ENCODE data around the gene COL1A1. TPM values are rescaled to one million over a fixed set of nuclear protein-coding genes. Genes with fewer than 3 reads are reported as not detected.

Gene COL1A1
- total RNA-seq, 1 experiment from 2014 or later: 23.4 TPM

DNA sequence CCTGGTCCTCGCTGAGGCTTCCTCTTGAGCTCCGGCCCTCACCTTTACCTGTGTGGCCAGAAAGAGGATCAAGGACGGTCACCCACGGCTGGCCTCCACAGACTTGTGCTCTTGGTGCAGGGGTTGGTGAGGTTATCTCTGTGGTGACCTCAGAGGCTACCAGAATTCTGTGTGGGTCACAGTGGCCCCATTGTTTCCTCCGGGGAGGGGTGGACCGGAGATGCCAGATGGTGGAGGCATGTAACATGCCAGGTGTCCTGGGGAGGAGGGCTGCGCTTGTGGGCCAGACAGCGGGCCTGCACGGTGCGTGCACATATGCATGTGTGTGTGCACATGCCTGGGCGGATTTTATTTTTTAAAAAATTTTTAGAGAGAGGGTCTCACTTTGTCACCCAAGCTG, 29.3 kb downstream of the COL1A1 start:
- no peaks in the 10 kb centered on the region for H3K36me3 ChIP-seq (ENCODE audit: control insufficient read depth, insufficient read depth, low read length)
- no TSS peak for BruUV-seq (replicated peaks)
- DNase-seq: no peak
- no peak overlapping the region for H3K4me3 ChIP-seq (ENCODE audit: low read depth, low read length)
- no peaks in the 10 kb centered on the region for H3K27me3 ChIP-seq (replicated peaks; ENCODE audit: control insufficient read depth, insufficient read depth, low read length)
- TF ChIP-seq, protein P1, sequence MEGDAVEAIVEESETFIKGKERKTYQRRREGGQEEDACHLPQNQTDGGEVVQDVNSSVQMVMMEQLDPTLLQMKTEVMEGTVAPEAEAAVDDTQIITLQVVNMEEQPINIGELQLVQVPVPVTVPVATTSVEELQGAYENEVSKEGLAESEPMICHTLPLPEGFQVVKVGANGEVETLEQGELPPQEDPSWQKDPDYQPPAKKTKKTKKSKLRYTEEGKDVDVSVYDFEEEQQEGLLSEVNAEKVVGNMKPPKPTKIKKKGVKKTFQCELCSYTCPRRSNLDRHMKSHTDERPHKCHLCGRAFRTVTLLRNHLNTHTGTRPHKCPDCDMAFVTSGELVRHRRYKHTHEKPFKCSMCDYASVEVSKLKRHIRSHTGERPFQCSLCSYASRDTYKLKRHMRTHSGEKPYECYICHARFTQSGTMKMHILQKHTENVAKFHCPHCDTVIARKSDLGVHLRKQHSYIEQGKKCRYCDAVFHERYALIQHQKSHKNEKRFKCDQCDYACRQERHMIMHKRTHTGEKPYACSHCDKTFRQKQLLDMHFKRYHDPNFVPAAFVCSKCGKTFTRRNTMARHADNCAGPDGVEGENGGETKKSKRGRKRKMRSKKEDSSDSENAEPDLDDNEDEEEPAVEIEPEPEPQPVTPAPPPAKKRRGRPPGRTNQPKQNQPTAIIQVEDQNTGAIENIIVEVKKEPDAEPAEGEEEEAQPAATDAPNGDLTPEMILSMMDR (IDR thresholded peaks at IDR 0.05; ENCODE audit: insufficient read depth in 1 of 2, low read depth in 1 of 2, low read length in 1 of 2, severe bottlenecking in 1 of 2, unreplicated experiment in 1 of 2): no peak
- no peaks in the 10 kb centered on the region for H3K36me3 Mint-ChIP-seq (ENCODE audit: insufficient read depth, unreplicated experiment)
- no peak overlapping the region for H3K4me3 Mint-ChIP-seq (ENCODE audit: unreplicated experiment)
- H3K9me3 ChIP-seq: no peaks in the 10 kb centered on the region
- H3K27ac Mint-ChIP-seq (ENCODE audit: unreplicated experiment): no peak overlapping the region
- no peaks in the 10 kb centered on the region for H3K27me3 Mint-ChIP-seq (ENCODE audit: insufficient read depth, unreplicated experiment)
- peaks cover 19% of the 10 kb centered on the region for H3K4me1 Mint-ChIP-seq (ENCODE audit: low read depth, unreplicated experiment)
- CTCF ChIA-PET: interaction anchor here (1.0 kb wide), 1 partner anchor 102 kb away, joined by 3 read pairs; the partner anchor contains the start of gene TMEM92
- POLR2A ChIA-PET: no interaction called here
- H3K4me1 ChIP-seq: peaks cover 19% of the 10 kb centered on the region
- no peaks in the 10 kb centered on the region for H3K9me3 Mint-ChIP-seq (ENCODE audit: unreplicated experiment)
- intact Hi-C loops (cut with micrococcal nuclease; ENCODE audit: unreplicated experiment): no loop called here

DNA sequence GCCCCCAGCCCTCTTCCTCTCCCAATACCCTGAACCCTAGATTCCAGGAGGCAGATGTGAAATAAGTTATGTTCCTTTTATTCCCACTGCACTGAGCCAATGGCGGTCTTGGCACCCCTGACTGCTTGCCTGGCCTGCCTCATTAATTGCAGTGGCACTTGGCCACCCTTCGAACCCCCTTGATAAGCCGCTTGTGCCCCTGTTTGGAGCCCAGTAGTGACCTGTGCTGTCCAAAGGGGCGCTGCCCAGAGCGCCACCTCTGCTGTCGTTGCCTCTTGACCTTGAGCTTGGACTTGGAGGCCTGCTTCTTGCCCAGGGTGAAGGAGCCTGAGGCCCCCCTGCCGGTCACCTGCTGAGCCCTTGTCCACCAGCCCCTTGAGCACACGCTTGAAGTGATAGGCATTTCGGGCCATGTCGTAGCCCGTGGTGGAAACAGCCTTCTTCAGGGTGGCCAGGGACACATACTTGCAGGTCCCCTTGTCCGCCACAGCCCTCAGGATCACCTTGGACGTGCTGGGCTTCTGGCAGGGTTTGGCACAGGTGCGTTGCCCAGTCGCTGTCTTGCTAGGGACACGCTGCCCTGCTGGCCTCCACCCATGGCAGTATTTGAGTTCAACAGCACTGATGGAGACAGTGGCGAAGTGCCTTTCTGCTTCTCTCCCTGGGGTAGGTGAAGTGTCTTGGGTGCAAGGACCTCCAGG, 29.9 kb downstream of the COL1A1 start:
- Mint-ChIP-seq H3K27ac (ENCODE audit: unreplicated experiment) (no peak overlapping the region), H3K4me1 (ENCODE audit: low read depth, unreplicated experiment) (peaks cover 15% of the 10 kb centered on the region), H3K36me3 (ENCODE audit: insufficient read depth, unreplicated experiment) (no peaks in the 10 kb centered on the region), H3K27me3 (ENCODE audit: insufficient read depth, unreplicated experiment) (no peaks in the 10 kb centered on the region), H3K4me3 (ENCODE audit: unreplicated experiment) (no peak overlapping the region), H3K9me3 (ENCODE audit: unreplicated experiment) (no peaks in the 10 kb centered on the region)
- Histone ChIP-seq H3K4me1 (peaks cover 16% of the 10 kb centered on the region), H3K27me3 (replicated peaks; ENCODE audit: control insufficient read depth, insufficient read depth, low read length) (no peaks in the 10 kb centered on the region), H3K9me3 (no peaks in the 10 kb centered on the region), H3K36me3 (ENCODE audit: control insufficient read depth, insufficient read depth, low read length) (no peaks in the 10 kb centered on the region), H3K4me3 (ENCODE audit: low read depth, low read length) (no peak overlapping the region)
- POLR2A ChIA-PET: no interaction called here
- intact Hi-C loops (cut with micrococcal nuclease; ENCODE audit: unreplicated experiment): no loop called here
- CTCF ChIA-PET: interaction anchor here (1.0 to 2.8 kb wide), 2 partner anchors 103 to 126 kb away, joined by 3 to 45 read pairs; partner anchors contain the start of gene TMEM92
- no peak for DNase-seq
- BruUV-seq (replicated peaks): no TSS peak
- TF ChIP-seq, protein P1 (IDR thresholded peaks at IDR 0.05; ENCODE audit: insufficient read depth in 1 of 2, low read depth in 1 of 2, low read length in 1 of 2, severe bottlenecking in 1 of 2, unreplicated experiment in 1 of 2): no peak

DNA sequence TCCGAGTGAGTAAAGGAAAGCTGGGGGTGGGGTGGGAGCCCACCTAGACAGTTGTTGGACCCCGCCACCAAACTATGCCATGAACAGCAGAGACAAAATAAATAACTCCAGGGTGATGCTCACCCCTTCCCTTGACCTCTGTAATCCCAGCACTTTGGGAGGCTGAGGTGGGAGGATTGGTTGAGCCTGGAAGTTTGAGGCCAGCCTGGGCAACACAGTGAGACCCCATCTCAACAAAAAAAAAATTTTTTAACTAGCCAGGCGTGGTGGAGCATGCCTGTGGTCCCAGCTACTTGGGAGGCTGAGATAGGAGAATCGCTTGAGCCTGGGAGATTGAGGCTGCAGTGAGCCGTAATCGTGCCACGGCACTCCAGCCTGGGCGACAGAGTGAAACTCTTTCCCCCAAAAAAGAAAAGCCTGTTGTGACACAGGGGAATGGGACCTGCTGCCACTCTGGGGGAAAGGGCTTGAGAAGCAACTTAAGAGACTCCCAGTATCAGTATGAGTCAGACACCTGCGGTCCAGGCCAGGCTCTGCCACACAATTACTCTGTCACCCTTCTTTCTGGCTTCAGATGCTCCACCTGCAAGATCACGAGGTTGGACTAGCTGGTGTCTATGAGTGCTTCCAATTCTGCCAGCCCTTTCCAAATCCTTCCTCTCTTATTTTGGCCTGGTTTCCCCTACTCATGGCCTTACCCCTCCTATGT, 30.6 kb downstream of the COL1A1 start:
- no peak overlapping the region for H3K4me3 Mint-ChIP-seq (ENCODE audit: unreplicated experiment)
- intact Hi-C loops (cut with micrococcal nuclease; ENCODE audit: unreplicated experiment): no loop called here
- no peaks in the 10 kb centered on the region for H3K27me3 Mint-ChIP-seq (ENCODE audit: insufficient read depth, unreplicated experiment)
- no peaks in the 10 kb centered on the region for H3K36me3 ChIP-seq (ENCODE audit: control insufficient read depth, insufficient read depth, low read length)
- H3K4me1 ChIP-seq: peaks cover 10% of the 10 kb centered on the region
- no peak overlapping the region for H3K27ac Mint-ChIP-seq (ENCODE audit: unreplicated experiment)
- no peak for DNase-seq
- TF ChIP-seq, protein P1 (IDR thresholded peaks at IDR 0.05; ENCODE audit: insufficient read depth in 1 of 2, low read depth in 1 of 2, low read length in 1 of 2, severe bottlenecking in 1 of 2, unreplicated experiment in 1 of 2): no peak
- no peaks in the 10 kb centered on the region for H3K9me3 ChIP-seq
- no peaks in the 10 kb centered on the region for H3K9me3 Mint-ChIP-seq (ENCODE audit: unreplicated experiment)
- no peaks in the 10 kb centered on the region for H3K27me3 ChIP-seq (replicated peaks; ENCODE audit: control insufficient read depth, insufficient read depth, low read length)
- CTCF ChIA-PET: interaction anchor here (1.0 to 2.8 kb wide), 7 partner anchors 19 to 218 kb away, joined by 3 to 54 read pairs (median 9); partner anchors contain the start of gene TMEM92
- no peak overlapping the region for H3K4me3 ChIP-seq (ENCODE audit: low read depth, low read length)
- BruUV-seq (replicated peaks): no TSS peak
- POLR2A ChIA-PET: no interaction called here
- no peaks in the 10 kb centered on the region for H3K36me3 Mint-ChIP-seq (ENCODE audit: insufficient read depth, unreplicated experiment)
- peaks cover 12% of the 10 kb centered on the region for H3K4me1 Mint-ChIP-seq (ENCODE audit: low read depth, unreplicated experiment)

Data from Caco-2 (cell line).